Measurements from ENCODE around the gene AJAP1.

GRCh38 chr1:4708840-4709507 is 54.6 kb downstream of the AJAP1 start:
- TF ChIP-seq CTCF (conservative IDR thresholded peaks at IDR 0.05 in 1 of 2, IDR thresholded peaks at IDR 0.05 in 1 of 2; ENCODE audit: low read depth in 1 of 2, low read length in 2 of 2), result no peak
- no peak for TF ChIP-seq EZH2 (IDR thresholded peaks at IDR 0.05; ENCODE audit: low read length, missing control alignments)

Data from fibroblast of lung (primary cell).